Regular cardiac myocyte (primary cell): ENCODE measurements around the gene CUX1. TPM values are rescaled to one million over a fixed set of nuclear protein-coding genes. Genes with fewer than 3 reads are reported as not detected.

Experiments
- total RNA-seq: library from RNA; depleted of rRNA; stranded (reverse); fragments of >200 nt; gene quantifications from 2 replicates; pipeline ENCODE4 v1.2.3, GENCODE V29; 2014

The CUX1 gene, protein sequence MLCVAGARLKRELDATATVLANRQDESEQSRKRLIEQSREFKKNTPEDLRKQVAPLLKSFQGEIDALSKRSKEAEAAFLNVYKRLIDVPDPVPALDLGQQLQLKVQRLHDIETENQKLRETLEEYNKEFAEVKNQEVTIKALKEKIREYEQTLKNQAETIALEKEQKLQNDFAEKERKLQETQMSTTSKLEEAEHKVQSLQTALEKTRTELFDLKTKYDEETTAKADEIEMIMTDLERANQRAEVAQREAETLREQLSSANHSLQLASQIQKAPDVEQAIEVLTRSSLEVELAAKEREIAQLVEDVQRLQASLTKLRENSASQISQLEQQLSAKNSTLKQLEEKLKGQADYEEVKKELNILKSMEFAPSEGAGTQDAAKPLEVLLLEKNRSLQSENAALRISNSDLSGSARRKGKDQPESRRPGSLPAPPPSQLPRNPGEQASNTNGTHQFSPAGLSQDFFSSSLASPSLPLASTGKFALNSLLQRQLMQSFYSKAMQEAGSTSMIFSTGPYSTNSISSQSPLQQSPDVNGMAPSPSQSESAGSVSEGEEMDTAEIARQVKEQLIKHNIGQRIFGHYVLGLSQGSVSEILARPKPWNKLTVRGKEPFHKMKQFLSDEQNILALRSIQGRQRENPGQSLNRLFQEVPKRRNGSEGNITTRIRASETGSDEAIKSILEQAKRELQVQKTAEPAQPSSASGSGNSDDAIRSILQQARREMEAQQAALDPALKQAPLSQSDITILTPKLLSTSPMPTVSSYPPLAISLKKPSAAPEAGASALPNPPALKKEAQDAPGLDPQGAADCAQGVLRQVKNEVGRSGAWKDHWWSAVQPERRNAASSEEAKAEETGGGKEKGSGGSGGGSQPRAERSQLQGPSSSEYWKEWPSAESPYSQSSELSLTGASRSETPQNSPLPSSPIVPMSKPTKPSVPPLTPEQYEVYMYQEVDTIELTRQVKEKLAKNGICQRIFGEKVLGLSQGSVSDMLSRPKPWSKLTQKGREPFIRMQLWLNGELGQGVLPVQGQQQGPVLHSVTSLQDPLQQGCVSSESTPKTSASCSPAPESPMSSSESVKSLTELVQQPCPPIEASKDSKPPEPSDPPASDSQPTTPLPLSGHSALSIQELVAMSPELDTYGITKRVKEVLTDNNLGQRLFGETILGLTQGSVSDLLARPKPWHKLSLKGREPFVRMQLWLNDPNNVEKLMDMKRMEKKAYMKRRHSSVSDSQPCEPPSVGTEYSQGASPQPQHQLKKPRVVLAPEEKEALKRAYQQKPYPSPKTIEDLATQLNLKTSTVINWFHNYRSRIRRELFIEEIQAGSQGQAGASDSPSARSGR (N-terminal part only)
- 29.7 and 62.9 TPM in 2 replicates for total RNA-seq

DNA sequence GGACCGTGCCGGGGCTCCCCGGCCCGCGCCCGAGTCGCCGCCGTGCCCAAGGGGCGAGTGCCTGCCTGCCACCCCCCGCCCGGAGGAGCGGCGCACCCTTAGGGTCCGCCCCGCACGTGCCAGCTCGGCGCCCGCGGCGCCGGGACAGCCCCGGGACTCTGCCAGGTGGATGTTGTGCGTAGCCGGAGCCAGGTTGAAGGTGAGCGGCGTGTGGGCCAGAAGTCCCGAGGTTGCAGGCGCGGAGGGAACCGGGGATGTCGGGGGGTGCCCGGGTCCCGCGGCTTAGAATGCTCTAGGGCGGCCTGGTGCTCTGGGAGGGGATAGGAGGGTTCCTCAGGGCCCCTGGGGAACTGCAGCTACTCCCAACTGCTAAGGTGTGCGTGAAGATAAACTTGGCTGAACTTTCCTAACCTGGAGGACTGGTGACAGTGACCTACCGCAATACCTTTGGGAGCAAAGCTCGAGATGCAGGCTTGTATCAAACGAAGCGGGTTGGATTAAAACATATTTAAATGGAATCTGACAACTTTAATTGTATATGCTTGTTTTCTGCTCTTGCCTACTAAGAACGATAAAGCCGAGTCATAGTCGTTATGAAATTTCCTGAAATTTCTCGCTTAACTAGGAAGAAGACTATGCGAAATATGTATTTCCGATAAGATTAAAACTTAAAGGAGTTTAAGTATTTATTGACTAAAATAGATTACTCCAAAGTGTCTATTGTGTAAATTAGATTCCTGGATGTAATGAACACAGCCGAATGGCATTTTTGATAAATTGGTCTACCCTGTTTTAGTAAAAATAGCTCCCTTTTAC, at the start of gene CUX1:
TSS of gene CUX1 (plus strand) at position 156 of the 816 bp plus-strand sequence. CDS start at position 170, 14 bp downstream.

GRCh38 chr7:102286237-102287110, 469.0 kb downstream of the CUX1 start, which contains the start of gene SH2B2:
SH2B2 (plus strand) TSS chr7:102286868; CDS start chr7:102300551, 13,683 bp downstream.

Other genes starting within 250 kb of the CUX1 start
- gene MYL10, start 188.3 kb upstream of the CUX1 start, total RNA-seq, result not detected in 2 replicates